Epithelial cell of esophagus (primary cell): ENCODE results near the gene CYB561D2.

ENCODE experiments used
- DNase-seq: peaks from one replicate; pipeline ENCODE4 v3.0.0; 2010; ENCODE audit warnings: low read depth
- H3K4me3 ChIP-seq: 2 replicates; pipeline ENCODE4 v1.5.1; 2011; ENCODE audit warnings: mild to moderate bottlenecking, low read length, control low read depth
- TF ChIP-seq, protein P1 (sequence below): IDR thresholded peaks from 2 replicates; pipeline ENCODE4 v1.5.1; 2011; ENCODE audit warnings: low read depth, mild to moderate bottlenecking, low read length, control low read depth, inconsistent platforms; ENCODE audit not compliant: insufficient read depth; ENCODE audit errors: missing control alignments

CYB561D2 gene

DNA sequence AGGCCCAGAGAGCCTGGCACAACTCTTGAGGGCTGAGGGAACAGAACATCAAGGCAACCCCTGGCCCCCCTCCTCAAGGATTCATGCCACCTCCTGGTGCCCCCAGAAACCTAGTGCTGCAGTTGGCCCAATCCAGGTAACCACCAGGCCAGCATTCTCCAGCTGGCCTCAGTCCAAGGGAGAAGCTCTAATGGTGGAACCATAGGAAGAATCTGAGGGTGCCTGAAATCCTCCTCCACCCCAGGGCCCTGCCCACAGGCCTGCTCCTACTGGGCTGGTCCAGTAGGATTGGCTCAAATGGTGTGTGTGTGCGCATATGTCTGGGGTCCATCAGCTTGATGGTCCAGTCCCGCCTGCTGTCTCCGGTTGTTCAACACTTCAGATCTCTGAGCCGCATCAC, 35.8 kb upstream of the CYB561D2 start:
- TF ChIP-seq, protein P1, sequence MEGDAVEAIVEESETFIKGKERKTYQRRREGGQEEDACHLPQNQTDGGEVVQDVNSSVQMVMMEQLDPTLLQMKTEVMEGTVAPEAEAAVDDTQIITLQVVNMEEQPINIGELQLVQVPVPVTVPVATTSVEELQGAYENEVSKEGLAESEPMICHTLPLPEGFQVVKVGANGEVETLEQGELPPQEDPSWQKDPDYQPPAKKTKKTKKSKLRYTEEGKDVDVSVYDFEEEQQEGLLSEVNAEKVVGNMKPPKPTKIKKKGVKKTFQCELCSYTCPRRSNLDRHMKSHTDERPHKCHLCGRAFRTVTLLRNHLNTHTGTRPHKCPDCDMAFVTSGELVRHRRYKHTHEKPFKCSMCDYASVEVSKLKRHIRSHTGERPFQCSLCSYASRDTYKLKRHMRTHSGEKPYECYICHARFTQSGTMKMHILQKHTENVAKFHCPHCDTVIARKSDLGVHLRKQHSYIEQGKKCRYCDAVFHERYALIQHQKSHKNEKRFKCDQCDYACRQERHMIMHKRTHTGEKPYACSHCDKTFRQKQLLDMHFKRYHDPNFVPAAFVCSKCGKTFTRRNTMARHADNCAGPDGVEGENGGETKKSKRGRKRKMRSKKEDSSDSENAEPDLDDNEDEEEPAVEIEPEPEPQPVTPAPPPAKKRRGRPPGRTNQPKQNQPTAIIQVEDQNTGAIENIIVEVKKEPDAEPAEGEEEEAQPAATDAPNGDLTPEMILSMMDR = no peak
- H3K4me3 ChIP-seq = no peak overlapping the region
- DNase-seq = no peak

DNA sequence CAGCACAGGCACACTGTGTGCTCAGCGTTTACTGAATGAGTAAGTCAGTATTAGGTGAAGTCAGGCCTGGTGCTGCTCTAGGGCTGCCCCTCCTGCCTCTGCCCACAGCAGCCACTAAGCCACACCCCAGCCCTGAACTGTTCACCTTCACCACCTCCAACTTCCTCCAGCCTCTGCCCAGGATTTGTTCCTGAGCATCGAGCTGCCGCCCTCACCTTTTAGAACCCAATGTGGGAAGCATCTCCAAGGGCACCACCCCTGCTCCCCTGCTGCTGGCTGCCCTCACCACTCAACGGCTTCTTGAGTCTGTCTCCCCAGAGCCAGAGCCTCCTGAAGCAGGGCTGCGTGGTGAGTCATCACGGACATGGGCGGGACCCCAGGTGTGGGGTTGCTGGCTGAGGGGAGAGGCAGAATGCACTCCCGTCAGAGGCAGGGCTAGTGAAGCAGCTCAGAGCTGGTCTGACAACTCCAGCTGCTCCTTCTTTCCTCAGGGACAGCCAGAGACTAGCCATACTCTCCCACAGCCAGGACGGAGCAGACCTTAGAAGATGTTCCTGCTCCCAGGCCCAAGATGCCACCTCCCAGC, 33.9 kb upstream of the CYB561D2 start:
- TF ChIP-seq, protein P1 = no peak
- DNase-seq = peak; percentile 99
- H3K4me3 ChIP-seq = no peak overlapping the region

DNA sequence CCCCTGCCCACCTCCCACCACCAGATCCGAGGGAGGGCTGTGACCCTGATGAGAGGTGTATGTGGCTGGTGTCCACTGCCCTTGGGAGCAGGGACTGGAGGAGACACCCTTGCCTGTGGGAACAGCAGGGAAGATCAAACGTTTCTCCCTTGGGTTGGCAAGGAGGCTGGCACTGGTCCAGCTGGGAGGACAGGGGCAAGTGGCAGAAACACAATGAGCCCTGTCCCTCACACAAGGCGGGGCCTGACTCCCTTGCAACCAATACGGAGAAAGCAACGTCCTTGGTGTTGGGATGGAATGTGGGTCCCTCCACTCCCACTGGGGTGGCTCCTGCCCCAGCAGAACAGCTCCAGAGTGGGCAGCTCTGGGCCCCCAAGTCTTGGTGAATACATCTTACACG, 33.4 kb upstream of the CYB561D2 start:
- TF ChIP-seq, protein P1 = no peak
- H3K4me3 ChIP-seq = no peak overlapping the region
- DNase-seq = no peak

DNA sequence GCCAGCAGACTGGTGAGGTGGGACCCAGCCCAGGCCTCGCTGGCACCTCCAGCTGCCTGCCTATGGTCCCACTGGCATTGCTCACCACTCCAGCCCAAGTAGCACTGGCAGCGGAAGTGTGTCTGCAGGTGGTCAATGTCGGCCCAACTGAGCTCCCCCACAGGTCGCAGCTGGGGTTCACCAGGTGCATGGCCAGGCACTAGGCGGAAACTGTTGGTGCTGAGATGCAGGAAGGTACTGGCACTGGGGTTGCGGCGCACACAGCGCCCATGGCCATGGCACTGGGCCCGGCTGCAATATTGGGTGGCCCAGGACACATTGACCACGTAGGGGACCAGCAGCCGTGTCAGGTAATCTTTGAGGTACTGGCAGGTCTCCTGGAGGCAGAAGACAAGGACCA, 32.5 kb upstream of the CYB561D2 start:
- no peak overlapping the region for H3K4me3 ChIP-seq
- TF ChIP-seq, protein P1 = no peak
- no peak for DNase-seq

DNA sequence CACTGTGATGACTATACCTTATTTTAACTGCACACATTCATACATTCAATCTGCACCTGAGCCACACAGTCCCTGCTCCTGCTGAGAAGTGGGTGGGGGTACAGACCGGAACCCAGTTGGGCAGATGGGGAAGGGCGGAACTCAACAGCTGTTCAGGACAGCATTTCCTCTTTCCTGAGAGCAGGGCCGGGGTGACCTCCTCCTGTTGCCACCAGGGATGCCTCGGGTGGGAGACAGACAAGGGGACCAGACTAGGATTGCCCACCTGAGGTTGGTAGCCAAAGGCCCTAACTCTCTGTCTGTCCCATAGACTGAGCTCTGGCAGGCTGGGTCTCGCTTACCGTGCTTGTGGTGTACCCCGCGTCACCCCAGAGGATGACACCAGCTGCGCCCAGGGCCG, 32.0 kb upstream of the CYB561D2 start:
- TF ChIP-seq, protein P1 = no peak
- no peak for DNase-seq
- no peak overlapping the region for H3K4me3 ChIP-seq

DNA sequence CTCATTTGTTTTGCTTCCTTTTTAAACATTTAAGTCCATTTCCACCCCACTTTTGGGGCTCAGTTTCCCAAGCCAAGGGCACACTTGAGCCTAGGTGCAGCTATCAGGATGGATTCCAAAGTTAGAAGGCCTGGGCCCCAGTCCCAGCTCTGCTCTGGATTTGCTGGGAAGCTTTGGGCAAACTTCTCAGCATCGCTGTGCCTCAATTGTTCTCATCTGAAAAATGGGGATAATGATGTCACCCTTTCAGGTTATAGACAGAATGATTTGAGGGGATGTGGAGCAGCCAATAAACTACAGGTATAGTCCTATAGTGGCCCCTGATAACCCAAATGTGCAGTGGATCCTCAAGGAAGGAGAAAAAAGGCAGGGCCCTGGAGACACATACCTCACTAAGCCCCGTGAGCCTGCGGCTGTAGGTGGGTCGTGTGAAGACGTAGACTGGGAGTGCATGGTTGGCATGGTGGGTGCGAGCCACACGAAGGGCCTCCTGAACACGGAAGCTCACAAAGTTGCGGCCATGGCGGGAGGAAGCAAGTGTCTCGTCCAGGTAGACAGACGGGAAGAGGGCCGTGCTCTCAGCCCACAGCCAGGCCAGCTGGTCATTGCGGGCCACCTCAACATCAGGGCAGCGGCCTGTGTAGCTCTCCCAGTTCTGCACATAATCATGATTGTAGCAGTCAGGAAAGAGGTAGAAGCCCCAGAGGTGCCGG, 31.3 kb upstream of the CYB561D2 start:
- no peak overlapping the region for H3K4me3 ChIP-seq
- TF ChIP-seq, protein P1 = no peak
- DNase-seq = no peak
